Fibroblast of skin of scalp (primary cell): ENCODE measurements around the gene SYNE2.
"Not testable (repeated sequence)": the region's sequence is repeated elsewhere in the genome, so short reads cannot be mapped to it uniquely, and the experiment has no call there.

ENCODE experiments used
- DNase-seq: peaks from one replicate; pipeline ENCODE4 v3.0.0-alpha.2; 2013

SYNE2 gene

DNA sequence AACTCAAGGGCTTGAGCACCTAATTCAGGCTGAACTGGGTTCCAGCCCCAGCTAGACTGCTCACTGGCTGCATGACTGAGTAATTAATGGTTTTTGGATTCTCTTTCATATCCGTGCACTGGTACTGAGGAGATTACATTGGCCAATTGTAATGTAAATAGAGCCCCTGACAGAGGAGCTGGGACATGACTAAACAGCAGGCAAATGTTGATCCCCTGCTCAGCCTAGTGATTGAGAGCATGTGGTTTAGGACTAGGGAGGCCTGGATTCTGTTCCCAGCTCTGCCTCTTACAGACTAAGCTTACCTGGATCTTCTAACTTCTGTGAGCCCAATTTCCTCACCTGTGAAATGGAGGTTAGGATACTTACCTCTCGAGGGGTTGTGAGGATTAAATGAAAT, 237.1 kb downstream of the SYNE2 start:
- peak; percentile 17 for DNase-seq

DNA sequence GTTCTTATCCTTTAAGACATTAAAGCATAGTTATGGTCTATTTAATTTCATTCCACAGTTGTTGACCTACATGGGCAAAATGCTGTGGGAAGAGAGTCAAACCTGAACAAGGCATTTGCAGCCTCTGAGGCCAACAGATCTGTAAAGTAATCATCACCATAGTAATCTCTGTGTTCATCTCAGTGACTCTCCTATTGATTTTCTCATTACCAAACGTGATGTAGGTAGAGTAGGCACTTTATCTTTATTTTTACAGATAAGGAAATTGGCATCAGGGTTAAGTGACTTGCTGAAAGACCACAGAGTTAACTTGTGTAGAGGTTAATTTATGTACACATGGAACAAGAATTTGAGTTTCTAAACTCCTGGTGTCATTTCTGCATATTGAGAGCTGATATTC, 238.4 kb downstream of the SYNE2 start:
- no peak for DNase-seq

DNA sequence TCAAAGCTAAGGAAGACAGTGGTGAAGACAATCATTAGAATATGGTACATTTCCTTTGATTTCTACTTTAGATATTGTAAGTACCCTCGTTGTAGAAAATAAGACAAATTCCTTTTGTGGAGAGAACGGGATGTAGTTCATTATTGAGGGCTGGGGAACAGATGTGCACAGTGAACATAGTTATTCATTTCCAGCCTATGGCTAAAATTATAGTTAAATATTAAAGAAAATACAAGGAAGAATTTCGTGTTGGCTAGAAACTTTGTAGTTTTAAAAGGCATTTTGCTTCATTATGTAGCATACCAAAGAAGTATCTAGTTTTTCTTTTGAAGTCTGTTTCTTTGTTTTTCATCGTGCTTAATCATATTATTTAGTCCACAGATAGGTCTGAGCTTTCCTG, 239.5 kb downstream of the SYNE2 start:
- no peak for DNase-seq

DNA sequence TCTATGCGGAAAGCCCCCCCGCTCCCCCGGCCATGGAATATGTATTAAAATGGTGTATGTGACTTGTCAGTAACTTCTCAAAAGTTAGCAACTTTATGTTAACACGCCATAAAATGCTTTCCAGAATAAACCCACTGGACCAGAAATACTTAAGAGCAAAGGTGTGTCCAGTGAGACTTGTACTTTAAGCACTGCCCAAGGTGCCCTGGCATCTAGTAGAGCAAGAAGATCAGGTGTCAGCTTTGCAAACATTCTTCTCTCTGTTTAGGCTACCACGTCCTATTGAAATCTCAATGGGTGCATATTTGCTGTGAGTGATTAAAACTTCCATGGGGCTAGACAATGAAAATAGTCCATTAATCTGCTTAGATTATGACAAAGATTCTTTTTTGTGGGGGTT, 240.1 kb downstream of the SYNE2 start:
- no peak for DNase-seq

DNA sequence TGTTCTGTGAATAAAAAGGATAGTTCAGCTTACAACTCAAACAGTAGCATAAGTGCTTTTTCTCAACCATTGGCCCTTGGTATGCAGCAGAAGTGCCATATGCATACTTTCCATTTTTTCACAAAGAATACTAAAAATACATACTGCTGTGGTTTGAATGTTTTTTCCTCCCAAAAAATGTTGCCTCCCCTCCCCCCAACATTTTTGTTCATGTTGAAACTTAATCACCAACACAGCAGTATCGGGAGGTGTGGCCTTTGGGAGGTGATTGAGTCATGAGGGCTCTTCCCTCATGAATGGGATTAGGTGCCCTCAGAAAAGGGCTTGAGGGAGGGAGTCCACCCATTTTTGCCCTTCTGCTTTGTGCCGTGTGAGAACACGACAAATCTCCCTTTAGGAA, 242.8 kb downstream of the SYNE2 start:
- DNase-seq = peak; percentile 95

DNA sequence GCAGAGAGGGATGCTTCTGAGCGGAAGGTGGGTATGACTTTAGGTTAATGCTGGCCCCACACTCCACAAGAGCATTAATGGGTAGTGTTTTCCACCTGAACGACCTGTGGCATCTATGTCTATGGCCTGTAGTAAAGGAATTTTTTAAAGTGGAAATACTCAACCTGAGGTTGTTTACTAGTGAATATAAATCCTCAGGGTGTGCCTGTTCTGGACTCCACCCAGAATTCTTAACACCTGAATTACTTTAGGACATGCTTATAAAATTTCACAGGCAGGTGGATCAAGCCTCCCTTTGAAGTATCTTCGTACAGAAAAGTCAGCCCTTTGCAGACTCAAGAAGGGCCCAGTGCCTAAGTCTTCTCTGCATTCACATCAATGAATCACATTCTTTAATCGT, 245.3 kb downstream of the SYNE2 start:
- no peak for DNase-seq

DNA sequence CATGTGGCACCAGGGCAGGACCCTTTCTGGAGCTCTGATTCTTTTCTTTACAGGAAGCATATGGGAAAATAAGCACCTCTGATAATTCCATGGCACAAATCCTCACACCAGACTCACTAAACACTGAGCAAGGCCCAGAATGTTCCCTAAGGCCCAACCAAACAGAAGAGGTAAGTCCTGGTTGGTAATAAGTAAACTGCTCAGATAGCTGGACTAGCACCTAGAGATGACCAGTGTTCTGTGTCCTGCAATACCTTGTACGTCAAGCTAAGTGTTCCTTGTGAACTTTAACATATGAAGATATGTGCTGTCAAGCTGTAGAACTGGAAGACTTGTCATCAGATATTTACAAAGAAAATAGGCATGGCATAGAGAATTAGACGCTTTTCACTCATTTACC, 254.6 kb downstream of the SYNE2 start:
- no peak for DNase-seq

DNA sequence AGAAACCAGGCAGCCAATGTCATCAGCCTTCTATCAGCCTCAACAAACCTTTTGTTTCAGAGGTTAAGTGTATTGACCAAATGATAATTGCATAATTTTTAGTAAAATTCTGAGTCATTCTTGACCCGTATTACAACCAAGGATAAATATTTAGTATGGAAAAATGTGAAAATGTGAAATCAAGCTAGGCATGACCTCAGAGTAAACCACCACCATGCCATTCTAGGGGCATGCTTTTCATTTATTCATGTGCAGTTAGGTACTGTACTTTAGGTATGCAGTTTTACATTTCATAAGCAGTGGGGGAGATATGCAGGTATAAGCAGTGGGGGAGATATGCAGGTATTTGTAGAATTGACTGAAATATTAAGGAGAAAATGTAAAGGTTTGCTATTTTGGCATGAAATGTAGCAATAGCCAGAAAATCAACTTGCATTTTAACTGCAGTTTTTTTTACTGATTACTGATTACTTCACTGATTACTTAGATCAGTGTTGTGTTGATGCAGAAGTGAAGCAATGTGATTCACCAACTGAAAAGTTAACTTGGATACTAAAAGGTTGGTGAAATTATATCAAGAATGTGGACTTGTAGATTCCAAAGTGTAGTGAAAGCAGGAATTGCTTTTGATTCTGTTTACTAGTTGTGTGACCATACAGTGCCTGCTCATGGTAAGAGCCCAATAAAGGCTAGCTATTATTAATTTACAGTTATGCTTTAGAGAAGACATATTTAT, 257.2 kb downstream of the SYNE2 start:
- DNase-seq = no peak

DNA sequence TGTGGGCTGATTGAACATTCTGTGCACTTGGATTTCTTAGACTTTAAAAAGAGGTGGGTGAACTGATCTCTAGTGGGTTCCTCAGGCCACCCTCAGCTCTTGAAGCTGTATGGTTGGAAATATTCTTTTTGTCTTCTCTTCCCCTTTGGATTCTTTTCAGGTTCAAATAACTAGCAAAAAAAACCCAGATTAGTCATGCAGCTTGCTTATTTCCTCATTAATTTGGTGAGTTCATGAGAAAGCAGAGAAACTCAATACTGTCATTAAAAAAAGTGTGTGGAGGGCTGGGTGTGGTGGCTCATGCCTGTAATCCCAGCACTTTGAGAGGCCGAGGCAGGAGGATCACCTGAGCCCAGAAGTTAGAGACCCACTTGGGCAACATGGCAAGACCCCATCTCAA, 258.0 kb downstream of the SYNE2 start:
- DNase-seq = no peak

DNA sequence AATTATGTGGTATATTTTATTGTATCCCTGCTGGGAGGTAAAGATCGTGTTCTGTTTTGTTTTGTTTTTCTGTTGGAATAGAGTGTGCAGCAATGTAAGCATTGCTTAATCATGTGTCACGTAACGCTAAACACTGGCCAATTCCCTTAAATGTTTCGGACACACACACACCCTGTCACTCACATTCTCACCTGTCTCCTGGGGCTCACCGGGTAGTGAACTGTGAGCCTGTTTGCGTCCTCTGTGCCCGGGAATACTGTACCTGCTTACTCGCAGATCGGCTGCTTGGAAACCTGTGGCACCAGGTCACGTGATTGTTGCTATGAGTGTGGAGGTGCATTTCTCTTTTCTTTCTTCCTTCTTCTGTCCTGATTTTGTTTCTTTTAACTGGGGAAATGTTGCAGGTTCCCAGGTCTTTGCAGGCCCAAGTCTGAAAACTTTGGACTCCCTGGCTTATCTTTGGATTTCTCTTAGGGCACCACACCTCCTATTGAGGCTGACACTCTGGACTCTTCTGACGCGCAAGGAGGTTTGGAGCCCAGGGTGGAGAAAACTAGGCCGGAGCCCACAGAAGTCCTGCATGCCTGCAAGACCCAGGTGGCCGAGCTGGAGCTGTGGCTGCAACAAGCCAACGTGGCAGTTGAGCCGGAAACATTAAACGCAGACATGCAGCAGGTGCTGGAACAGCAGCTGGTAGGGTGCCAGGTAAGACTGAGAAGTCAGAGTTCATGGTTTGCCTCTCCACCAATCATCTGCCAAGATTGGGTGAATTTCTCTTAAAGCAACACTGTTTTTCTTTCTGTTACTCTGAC, 260.3 kb downstream of the SYNE2 start:
- no peak for DNase-seq

DNA sequence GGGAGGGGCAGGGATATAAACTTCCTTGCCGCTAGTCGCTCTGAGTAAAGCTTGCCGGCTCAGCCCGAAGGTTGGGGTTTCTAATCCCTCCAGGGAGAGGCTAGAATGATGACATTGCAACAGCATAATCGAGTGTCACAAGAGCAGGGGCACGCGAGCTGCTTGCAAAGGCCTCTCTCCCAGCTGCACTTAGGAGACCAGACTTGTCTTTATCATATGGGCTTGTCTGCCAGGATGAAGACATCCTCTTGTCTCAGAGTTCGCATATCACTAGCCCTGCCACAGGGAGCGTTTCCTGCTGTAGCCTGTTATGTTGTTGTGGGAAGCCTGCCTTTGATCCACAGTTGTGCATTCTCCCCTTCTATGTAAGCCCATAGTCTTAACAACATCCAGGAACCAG, 261.4 kb downstream of the SYNE2 start:
- no peak for DNase-seq

DNA sequence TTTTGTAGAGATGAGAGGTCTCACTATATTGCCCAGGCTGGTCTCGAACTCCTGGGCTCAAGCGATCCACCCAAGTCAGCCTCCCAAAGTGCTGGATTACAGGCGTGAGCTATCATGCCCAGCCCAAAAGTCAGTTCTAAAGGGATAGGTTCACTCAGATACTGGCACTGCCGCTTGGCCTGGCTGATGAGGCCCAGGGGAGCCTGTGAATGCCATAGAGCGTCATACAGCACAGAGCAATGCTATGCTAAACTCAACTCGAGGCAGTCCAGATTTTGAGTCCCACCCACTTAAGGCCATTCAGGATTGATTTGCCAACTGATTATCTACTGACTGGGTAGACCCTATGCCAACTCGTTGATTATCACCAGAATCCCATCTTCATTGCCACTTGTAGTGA, 262.0 kb downstream of the SYNE2 start:
- DNase-seq = no peak

DNA sequence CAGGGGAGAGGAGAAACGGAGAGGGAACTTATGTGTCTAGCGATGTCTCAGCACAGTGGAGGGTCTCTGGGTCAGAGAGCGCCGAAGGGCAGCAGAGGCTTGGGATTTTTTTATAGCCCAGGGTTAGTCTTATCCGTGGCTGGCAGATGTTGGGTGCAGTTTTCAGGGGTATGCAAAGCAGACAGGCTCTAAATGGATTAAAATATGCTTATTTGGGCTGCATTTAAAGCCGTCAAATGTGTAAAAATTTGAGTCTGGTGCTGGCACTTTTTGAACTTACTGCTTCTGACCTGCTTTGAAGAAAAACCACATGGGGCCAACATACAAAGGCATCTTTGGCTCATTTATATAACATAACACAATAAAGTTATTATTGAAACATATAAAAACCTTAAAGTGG, 262.6 kb downstream of the SYNE2 start:
- DNase-seq = no peak

DNA sequence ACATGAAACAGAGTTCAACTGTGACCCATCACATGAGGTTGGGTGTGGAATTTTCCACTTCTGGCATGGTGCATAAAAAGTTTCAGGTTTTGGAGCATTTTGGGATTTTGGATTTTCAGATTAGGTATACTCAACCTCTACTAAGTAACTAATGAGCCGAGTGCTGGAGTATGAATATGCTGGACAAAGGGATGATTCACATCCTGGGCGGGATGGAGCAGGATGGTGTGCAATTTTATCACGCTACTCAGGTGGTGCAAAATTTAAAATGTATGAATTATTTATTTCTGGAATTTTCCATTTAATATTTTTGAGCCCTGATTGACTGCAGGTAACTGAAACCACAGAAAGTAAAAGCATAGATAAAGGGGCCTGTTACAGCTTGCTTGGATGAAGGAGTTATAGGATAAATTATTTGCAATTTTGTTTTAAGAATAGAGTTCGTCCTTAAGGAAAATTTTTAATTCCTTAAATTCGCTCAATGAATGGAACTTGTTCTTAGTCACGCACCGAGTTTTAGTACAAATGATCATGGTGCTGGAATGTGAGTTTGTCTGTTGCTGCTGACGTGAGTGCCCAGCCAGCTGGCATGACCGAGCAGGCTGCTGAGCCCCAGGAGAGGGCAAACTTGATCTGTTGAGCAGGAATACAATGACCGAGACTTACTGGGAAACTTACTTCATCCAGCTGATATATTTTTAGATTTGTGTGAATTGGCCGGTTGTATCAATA, 265.0 kb downstream of the SYNE2 start:
- no peak for DNase-seq

DNA sequence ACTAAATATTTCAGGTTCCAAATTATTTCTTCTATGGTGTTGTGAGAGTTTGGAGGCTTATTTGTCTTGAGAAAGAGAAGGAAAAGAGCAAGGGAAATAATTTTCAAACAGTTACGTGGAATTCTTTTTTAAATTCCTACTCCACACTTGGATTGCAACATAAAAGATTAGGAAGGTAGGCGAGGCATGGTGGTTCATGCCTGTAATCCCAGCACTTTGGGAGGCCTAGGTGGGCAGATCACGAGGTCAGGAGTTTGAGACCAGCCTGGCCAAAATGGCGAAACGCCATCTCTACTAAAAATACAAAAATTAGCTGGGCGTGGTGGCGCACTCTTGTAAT, 265.6 kb downstream of the SYNE2 start:
- DNase-seq = not testable (repeated sequence)

DNA sequence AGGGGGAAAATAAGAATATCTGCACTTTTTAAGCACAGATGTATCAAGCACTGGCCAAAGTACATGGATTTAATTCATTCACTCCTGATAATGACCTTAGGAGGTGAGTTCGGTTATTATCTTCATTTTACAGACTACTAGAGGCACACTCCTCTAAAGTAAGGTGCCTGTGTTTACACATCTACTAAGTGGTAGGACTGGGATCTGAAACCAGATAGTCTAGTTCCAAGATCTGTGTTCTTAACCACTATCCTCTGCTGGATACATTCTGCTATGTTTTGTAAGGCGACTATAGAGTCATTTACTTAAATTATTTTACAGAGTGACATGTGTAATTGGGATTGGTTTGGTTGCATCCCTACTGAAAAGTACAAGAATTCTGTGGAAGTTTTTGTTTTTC, 266.1 kb downstream of the SYNE2 start:
- no peak for DNase-seq

DNA sequence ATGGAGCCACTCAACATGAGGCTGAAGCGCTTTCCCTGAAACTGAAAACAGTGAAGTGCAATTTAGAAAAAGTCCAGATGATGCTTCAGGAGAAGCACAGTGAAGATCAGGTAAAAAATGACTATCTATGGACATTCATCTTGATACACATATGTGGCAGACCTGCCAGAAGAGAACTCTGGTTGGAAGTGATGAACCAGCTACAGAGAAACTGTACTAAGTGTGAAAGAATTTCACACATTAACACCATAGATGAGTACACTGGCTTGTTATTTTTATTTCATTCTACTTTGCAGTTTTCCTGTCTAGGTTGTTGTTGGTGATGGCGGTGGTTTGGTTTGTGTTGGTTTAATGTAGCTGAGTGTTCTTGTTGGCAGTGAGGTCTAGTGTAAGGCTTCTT, 266.7 kb downstream of the SYNE2 start:
- DNase-seq = peak; percentile 63

DNA sequence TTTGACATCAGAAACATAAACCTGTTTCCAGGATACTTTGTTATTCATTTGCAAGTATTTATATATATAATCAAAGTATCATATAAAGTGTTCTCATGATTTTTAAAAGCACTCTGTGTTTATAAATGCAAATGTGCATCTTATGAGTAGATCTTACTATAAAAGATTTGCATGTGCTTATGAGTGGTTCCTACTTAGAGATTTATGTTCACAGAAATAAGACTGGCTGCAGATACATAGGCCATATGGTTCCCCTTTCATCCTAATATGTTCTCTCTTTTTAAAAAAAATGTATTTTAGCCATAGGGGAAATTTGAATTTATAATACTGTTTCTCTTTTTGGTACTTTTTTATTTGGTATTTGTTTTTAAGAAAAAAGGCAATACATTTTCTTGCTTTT, 267.2 kb downstream of the SYNE2 start:
- DNase-seq = no peak

DNA sequence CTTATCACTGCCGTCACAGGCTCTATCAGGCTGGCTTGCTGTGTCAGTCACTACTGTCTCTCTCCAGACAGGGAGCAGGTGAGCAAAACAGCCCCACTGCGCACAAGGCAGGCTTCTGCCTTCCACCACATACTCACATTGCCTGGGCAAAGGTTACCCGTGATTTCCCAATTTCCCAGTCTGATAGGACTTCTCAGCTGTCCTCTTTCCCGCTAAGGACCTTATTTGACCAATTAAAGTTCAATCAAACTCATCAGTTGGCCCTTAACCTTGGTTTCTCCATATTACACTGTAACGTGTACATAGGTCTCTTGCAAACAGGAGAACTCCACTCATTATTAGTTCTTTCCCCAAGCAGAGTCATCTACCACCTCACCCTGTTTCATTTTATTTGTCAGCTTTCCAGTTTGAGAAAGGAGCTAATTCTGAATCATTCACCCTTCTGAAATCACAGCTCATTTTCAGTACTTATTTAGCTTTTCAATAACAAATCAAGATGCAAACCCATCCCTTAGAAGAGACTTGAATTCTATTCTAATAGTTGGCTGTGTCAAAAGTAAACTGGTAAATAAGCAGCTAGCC, 270.5 kb downstream of the SYNE2 start:
- DNase-seq = no peak

DNA sequence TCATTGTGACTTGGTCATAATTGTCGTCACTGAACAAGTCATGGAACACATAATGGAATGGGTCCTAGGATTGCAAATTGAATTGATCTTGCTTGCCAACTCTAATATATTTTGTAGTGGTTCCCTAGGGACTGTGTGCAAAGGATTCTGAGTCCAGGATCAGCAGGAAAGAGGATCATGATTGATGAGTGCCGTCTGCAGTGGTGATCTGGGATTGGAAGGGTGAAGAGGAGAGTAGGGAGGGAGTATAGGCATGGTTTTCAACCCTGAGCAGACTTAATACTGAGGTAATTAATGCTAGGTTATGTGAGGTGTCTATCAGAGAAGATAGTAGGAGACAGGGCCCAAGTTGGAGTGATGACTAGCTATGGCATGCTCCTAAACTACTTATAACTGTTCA, 272.5 kb downstream of the SYNE2 start:
- DNase-seq = no peak

DNA sequence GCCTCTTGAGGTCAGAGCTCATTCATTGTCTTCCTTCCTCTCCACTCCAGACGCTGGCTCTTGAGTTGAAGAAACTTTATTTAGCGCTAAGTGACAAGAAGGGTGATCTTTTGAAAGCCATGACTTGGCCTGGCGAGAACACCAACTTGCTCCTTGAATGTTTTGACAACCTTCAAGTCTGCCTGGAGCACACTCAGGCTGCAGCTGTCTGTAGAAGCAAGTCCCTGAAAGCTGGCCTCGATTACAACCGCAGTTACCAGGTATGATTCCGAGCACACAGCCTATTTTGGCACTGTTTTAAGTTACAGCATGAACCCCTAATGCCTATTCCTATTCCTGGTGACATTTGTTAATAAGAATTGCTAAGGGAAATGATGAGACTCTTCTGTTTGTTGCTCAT, 273.7 kb downstream of the SYNE2 start:
- DNase-seq = no peak

DNA sequence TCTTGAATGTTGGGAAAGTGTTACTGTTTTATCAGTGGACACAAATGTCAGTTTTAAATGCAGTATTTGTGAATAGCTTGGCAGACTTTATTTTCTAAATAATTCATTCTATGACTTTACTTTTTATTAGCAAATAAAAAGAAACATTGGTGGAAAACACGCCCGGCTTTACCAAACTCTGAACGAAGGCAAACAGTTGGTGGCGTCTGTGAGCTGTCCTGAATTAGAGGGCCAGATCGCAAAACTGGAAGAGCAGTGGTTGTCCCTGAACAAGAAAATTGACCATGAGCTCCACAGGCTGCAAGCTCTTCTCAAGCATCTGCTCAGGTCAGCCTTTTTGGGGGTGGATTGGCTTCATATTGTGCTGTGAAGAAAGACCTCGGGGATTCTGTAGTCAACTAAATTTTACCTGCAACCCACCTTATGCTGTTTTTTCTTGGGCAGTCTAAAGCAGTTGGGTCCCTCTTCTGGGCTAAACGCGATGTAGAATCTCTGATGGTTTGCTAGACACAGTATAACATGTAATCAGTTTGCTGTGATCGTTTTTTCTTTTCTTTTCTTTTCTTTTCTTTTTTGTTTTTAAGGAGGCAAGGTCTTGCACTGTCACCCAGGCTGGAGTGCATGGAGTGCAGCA, 285.0 kb downstream of the SYNE2 start:
- DNase-seq = no peak
